Middle frontal gyrus (tissue), 1 donor: ENCODE data around the gene CFAP97D2.
"Not testable (repeated sequence)": the region's sequence is repeated elsewhere in the genome, so short reads cannot be mapped to it uniquely, and the experiment has no call there.

Source experiments
- DNase-seq: peaks from one replicate; pipeline ENCODE4 v3.0.0-alpha.2; 2015; ENCODE audit warnings: low spot score; ENCODE audit errors: extremely low spot score

The CFAP97D2 gene

GRCh38 chr13:114234266-114234644 lies 55.2 kb downstream of the CFAP97D2 start:
- DNase-seq = no peak

DNA sequence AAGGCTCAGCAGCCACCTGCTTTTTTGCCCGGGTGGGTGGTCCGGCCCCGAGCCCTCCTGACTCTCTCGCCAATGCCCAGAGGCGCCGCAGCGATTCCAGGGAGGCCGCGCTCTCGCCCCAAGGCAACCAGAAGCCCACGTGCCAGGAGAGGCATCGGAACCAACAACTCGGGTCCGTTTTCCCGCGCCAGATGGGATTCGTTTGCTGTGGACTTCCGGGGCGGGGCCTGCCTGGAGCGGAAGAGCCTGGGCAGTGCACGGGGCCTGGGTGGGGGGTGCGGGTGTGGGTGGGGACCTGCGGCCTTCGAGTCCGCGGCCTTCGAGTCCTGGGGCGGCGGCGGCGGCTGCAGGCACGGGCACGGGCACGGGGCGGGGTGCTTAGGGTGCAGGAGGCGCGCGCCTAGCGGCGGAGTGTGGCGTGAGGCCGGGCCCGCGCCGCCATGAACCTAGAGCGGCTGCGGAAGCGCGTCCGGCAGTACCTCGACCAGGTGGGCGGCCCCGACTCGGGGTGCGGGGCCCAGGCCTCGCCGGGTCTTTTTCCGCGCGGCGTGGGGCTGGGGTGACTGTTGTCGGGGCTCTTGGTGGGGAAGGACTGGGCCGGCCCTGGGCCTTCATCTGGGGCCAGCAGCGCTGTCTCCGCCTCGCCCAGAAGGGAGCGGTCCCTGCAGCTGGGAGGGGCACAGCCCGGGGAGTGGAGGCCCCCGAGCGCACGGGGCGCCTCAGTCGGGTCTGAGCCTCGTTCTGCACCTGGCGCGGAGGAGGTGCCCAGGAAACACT lies 55.8 kb downstream of the CFAP97D2 start, which contains the start of gene CDC16:
Gene CDC16 (plus strand): TSS at position 253 of the 777 bp plus-strand sequence. CDS start 188 bp downstream, at position 441.
- peak; percentile 90 for DNase-seq

DNA sequence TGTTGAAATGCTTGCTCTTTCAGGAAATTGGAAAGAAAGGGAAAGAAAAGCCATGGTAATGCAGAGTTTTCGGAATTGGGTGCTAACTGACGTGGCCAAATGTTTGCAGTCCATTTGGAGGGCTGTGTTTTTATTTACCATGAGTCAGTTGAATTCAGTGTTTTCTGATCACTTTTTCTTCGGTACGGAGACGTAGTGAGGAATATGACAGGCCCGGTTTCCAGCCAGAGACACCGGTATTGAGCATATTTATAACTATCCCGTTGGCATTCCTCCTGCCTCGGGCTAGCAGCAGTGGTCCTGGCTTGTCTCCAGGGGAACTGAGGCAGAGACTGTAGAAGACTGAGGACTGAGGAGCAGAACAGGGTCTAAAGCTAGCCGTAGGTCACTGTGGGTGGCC lies 56.6 kb downstream of the CFAP97D2 start:
- DNase-seq = no peak

DNA sequence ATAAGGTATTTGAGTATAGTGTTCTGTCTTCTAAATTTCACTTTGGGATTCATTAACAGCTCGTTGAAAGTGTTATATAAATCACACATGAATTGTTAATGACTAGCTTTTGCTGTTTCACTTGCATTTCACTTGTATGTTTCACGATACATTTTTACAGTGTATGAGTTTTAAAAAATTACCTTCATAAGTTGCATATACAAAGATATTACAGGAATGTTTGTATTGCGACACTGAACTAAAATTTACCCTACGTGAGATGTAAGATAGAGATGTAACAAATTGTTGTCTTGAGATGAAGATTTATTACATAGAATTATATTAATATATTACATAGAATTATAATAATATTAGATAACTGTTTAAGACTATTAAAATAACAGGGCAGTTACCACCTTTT lies 57.2 kb downstream of the CFAP97D2 start:
- no peak for DNase-seq

DNA sequence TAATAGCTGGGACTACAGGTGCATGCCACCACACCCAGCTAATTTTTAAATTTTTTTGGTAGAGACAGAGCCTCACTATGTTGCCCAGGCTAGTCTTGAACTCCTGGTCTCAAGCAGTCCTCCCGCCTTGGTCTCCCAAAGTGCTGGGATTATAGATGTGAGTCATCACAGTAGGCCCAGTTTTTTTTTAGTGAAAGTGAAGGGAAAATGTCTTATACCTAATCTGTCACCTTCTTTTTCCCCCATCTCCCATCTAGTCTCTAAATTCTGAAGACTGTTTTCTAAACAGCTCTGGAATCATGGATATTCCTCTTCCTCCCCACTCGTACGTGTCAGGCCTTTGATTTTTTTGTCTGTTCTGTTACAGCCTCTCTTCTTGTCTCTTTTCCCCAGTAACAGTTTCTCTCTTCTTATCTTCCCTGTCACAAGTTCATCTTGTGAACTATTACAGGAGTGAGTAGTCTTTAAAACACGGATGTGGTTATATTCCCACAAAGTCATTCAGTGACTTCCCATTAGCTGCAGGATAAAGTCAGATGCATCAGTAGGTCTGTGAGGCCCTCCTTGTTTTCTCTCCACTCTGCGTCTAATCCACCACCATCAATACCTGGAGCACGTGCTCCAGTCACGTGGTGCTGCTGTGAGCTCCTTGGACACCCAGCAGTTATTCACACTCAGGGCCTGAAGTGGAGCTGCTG lies 58.5 kb downstream of the CFAP97D2 start:
- DNase-seq = no peak

GRCh38 chr13:114241918-114242317 lies 62.9 kb downstream of the CFAP97D2 start:
- DNase-seq = no peak

GRCh38 chr13:114243971-114244370 lies 64.9 kb downstream of the CFAP97D2 start:
- no peak for DNase-seq

- no peak for DNase-seq
These were observed 65.6 kb downstream of the CFAP97D2 start for GRCh38 chr13:114244637-114245036.

- no peak for DNase-seq
These were observed 69.0 kb downstream of the CFAP97D2 start for GRCh38 chr13:114248011-114248410.

DNA sequence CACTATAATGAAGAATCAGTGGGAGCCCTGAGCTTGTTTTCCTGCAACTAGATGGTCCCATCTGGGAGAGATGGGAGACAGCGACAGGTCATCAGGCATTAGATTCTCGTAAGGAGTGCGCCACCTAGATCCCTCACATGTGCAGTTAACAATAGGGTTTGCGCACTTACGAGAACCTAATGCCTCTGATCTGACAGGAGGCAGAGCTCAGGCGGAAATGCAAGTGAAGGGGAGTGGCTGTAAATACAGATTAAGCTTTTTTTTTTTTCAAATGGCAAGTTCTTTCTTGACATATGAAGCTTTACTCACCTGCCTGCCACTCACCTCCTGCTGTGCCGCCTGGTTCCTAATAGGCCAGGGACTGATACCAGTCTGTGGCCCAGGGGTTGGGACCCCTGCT lies 70.0 kb downstream of the CFAP97D2 start:
- DNase-seq = no peak

DNA sequence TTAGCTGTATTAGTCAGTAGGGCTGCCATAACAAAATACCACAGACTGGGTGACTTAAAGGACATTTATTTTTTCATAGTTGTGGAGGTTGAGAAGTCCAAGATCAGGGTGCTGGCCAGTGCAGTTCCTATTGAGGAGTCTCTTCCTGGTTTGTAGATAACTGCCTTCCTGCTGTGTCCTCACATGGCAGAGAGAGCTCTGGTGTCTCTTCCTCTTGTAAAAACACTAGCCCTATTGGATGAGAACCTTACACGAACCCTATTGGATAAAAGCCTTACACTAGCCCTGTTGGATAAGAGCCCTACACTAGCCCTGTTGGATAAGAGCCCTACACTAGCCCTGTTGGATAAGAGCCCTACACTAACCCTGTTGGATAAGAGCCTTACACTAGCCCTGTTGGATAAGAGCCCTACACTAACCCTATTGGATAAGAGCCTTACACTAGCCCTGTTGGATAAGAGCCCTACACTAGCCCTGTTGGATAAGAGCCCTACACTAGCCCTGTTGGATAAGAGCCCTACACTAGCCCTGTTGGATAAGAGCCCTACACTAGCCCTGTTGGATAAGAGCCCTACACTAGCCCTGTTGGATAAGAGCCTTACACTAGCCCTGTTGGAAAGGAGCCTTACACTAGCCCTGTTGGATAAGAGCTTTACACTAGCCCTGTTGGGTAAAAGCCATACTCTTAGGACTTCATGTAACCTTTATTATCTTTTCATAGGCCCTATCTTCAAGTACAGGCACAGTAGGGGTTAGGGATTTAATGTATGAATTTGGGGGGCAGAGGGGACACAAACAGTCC lies 72.8 kb downstream of the CFAP97D2 start:
- not testable (repeated sequence) for DNase-seq

GRCh38 chr13:114256547-114256946 lies 77.5 kb downstream of the CFAP97D2 start:
- no peak for DNase-seq

GRCh38 chr13:114257014-114257413 lies 78.0 kb downstream of the CFAP97D2 start:
- DNase-seq = no peak

DNA sequence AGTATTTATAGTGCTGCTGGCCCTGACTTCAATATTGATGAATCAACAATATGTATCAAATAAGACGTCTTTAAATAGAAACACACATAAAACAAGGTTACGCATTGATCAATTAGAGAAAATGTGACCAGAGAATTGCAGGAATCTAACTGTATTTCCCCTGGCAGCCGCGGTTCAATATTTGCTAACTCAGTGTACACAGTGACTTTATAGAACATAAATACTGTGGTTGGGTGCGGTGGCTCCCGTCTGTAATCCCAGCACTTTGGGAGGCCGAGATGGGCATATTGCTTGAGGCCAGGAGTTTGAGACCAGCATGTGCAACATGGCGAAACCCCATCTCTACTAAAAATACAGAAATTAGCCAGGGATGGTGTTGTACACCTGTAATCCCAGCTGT lies 79.5 kb downstream of the CFAP97D2 start:
- DNase-seq = no peak

- no peak for DNase-seq
These were observed 80.3 kb downstream of the CFAP97D2 start for GRCh38 chr13:114259374-114259773.

DNA sequence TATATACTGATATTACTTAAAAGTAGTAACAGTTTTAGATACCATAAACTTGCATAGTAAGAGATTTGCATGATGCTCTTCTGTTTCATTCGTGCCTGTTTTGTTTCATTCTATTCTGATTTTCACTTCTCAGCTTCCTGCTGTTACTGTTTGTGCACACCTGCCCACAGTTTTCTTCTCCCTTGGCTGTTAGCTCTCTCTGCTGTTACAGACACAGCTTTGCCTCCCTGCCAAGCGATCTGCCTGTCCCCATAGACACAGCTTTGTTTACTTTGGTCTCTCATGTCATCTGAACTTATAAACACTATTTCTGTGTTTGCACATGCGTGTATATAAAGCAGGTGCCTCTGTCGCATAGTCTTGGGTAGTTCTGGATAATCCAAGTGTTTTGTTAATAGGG lies 80.9 kb downstream of the CFAP97D2 start:
- DNase-seq = no peak

DNA sequence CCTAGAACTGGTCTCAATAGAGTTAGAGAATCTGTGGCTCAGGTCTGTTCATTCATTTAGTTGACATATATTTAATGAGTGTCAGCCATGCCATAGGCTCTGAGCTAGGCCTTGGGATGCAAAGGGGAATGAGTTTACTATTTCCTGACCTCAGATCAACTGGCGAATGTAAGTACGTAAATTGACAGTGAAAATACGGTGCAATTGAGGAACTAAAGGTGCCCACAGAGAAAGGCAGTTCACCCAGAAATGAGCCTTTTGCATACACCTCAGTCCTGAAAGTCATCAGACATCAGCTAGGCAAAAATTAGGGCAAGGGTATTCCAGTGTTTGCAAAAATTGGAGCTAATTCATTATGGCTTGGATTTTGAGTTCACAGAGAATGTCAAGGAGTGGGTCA lies 81.8 kb downstream of the CFAP97D2 start:
- no peak for DNase-seq

DNA sequence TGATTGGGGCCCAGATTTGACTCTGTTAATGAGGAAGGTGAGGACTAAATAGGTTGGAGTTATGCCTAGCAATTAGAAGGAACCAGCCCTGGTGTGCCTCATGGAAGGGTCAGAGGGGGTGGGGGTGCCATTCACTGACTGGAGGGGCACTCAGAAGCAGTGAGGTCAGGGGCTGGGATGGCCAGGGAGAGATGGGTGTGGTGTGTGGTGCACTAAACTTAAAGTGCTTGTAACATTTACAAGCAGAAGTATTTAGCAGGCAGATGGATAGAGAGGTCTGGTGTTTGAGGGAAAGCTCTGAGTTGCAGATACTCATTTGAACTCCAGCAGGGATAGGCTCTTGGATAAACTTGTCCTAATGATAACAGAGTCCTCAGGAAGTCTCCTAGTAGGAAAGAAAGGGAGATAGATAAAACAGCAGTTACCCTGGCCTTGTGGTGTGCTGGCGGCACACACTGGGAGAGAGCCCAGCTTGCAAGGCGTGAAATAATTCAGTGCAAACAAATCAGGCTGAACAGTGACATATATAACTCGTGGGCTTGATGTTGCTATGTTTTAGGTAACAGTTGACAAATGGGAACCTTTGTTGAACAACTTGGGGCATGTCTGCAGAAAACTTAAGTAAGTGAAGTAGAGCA lies 82.4 kb downstream of the CFAP97D2 start:
- DNase-seq = no peak

DNA sequence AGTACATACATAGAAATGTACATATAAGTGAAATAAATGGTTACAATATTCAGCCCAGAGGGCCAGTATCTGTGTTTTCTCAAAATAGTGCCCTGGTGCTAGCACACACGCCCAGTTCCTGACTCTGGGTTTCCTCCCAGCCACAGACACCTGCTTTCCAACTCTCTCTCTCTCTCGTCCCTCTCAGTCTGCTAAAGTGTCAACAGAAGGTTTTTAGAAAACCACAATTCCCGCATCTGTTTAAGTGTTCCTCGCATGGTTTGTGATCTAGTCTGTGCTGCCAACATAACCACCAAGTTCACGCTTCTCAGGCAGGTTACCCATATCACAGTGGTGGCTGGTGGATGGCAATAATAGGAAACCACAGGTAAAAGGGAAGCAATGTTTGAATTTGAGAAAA lies 84.5 kb downstream of the CFAP97D2 start:
- DNase-seq = no peak

DNA sequence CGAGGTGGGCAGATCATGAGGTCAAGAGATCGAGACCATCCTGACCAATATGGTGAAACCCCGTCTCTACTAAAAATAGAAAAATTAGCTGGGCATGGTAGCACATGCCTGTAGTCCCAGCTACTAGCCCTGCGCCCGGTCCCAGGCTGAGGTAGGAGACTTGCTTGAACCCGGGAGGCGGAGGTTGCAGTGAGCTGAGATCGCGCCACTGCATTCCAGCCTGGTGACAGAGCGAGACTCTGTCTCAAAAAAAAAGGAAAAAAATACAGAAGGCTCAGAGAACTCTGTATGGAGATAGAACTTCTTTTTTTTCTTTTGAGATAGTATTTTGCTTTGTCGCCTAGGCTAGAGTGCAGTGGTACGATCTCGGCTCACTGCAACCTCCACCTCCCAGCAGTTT lies 85.3 kb downstream of the CFAP97D2 start:
- DNase-seq = not testable (repeated sequence)

DNA sequence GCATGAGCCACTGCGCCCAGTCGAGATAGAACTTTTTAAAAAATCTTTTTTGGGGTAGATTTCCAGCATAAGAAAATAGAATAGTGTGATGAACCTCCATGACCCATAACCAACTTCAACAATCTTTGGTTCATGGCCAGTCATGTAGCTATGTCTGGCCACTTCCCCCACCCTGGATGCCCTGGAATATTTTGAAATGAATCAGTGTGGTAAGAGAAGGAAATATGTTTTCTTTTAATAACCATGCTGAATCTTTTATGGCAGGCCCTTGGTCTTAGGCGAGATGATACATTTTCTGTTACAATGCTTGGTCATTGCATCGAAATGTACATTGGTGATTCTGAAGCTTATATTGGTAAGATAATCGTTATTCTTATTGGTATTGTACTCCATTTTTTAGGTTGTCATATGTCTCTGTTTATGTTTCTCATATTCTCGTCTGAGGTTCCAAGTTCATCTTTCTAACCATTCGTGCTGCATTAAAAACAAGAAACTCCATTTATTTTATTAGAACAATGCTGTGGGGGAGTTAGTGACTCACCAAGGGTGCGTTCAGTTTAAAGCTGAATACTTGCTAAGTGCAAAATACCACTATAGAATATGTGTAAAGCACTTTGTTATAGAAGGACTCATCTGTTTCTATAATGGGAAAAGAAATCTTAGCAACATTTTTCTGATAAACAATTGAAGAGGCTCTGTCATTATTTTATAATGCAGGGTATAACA lies 86.0 kb downstream of the CFAP97D2 start:
- DNase-seq = no peak
